Progenitor cell of endocrine pancreas (in vitro differentiated cells): ENCODE results near the gene BBS1. TPM values are rescaled to one million over a fixed set of nuclear protein-coding genes. Genes with fewer than 3 reads are reported as not detected.

Experiments used
- DNase-seq: peaks from one replicate; pipeline ENCODE4 v3.0.0; 2021; ENCODE audit warnings: low spot score; ENCODE audit not compliant: unreplicated experiment
- H3K27ac Mint-ChIP-seq: 2 replicates; pipeline ENCODE4 v1.8.0; 2021; ENCODE audit warnings: mild to moderate bottlenecking, moderate library complexity, mixed read lengths
- H3K27me3 Mint-ChIP-seq: 2 replicates; pipeline ENCODE4 v1.8.0; 2021; ENCODE audit warnings: mixed read lengths
- H3K36me3 Mint-ChIP-seq: 2 replicates; pipeline ENCODE4 v1.8.0; 2022; ENCODE audit warnings: mixed read lengths; ENCODE audit not compliant: insufficient read depth
- H3K4me1 Mint-ChIP-seq: 2 replicates; pipeline ENCODE4 v1.8.0; 2021; ENCODE audit warnings: low read depth, mixed read lengths
- H3K4me3 Mint-ChIP-seq: 2 replicates; pipeline ENCODE4 v1.8.0; 2021; ENCODE audit warnings: low read depth, mild to moderate bottlenecking, moderate library complexity, mixed read lengths
- H3K9me3 Mint-ChIP-seq: 2 replicates; pipeline ENCODE4 v1.8.0; 2021; ENCODE audit warnings: low read depth, mixed read lengths
- CTCF ChIP-seq: fragments of 200-600 bp; sonication (generic); IDR thresholded peaks from one replicate; pipeline ENCODE4 v1.5.0; 2021; ENCODE audit warnings: antibody characterized with exemption, mild to moderate bottlenecking; ENCODE audit not compliant: unreplicated experiment
- total RNA-seq: library from RNA; stranded (reverse); gene quantifications from 2 replicates; pipeline ENCODE4 v1.2.1, GENCODE V29; 2021

Gene BBS1
- total RNA-seq, 1 donor from 2014 or later: 80.3 TPM

GRCh38 chr11:66469441-66469840 is 41.0 kb upstream of the BBS1 start:
- H3K4me1 Mint-ChIP-seq: peaks cover 4% of the 10 kb centered on the region
- TF ChIP-seq CTCF: no peak
- no peak for DNase-seq
- no peak overlapping the region for H3K4me3 Mint-ChIP-seq
- peaks cover 7% of the 10 kb centered on the region for H3K27me3 Mint-ChIP-seq
- peaks cover 2% of the 10 kb centered on the region for H3K36me3 Mint-ChIP-seq
- H3K9me3 Mint-ChIP-seq: no peaks in the 10 kb centered on the region
- H3K27ac Mint-ChIP-seq: no peak overlapping the region

GRCh38 chr11:66470015-66470414 is 40.4 kb upstream of the BBS1 start:
- peaks cover 2% of the 10 kb centered on the region for H3K36me3 Mint-ChIP-seq
- no peak overlapping the region for H3K27ac Mint-ChIP-seq
- peaks cover 4% of the 10 kb centered on the region for H3K4me1 Mint-ChIP-seq
- no peaks in the 10 kb centered on the region for H3K9me3 Mint-ChIP-seq
- H3K27me3 Mint-ChIP-seq: peaks cover 7% of the 10 kb centered on the region
- H3K4me3 Mint-ChIP-seq: no peak overlapping the region
- no peak for TF ChIP-seq CTCF
- DNase-seq: no peak

GRCh38 chr11:66471142-66471541 is 39.3 kb upstream of the BBS1 start:
- H3K27ac Mint-ChIP-seq: no peak overlapping the region
- peaks cover 2% of the 10 kb centered on the region for H3K36me3 Mint-ChIP-seq
- H3K9me3 Mint-ChIP-seq: no peaks in the 10 kb centered on the region
- no peak for TF ChIP-seq CTCF
- H3K4me1 Mint-ChIP-seq: peaks cover 4% of the 10 kb centered on the region
- no peaks in the 10 kb centered on the region for H3K27me3 Mint-ChIP-seq
- no peak for DNase-seq
- H3K4me3 Mint-ChIP-seq: no peak overlapping the region

GRCh38 chr11:66472054-66472453 is 38.4 kb upstream of the BBS1 start:
- no peak for DNase-seq
- H3K36me3 Mint-ChIP-seq: peaks cover 2% of the 10 kb centered on the region
- no peak for TF ChIP-seq CTCF
- H3K27ac Mint-ChIP-seq: no peak overlapping the region
- H3K4me1 Mint-ChIP-seq: peaks cover 6% of the 10 kb centered on the region
- no peaks in the 10 kb centered on the region for H3K9me3 Mint-ChIP-seq
- no peak overlapping the region for H3K4me3 Mint-ChIP-seq
- no peaks in the 10 kb centered on the region for H3K27me3 Mint-ChIP-seq

GRCh38 chr11:66473167-66473566 is 37.3 kb upstream of the BBS1 start:
- no peak overlapping the region for H3K27ac Mint-ChIP-seq
- no peak for TF ChIP-seq CTCF
- H3K4me1 Mint-ChIP-seq: peaks cover 4% of the 10 kb centered on the region

More at GRCh38 chr11:66473167-66473566, 37.3 kb upstream of the BBS1 start:
- Mint-ChIP-seq H3K4me3 (no peak overlapping the region), H3K36me3 (peaks cover 2% of the 10 kb centered on the region), H3K9me3 (no peaks in the 10 kb centered on the region), H3K27me3 (no peaks in the 10 kb centered on the region)
- no peak for DNase-seq
